MCF 10A (cell line): ENCODE measurements around the gene CYFIP1. TPM values are rescaled to one million over a fixed set of nuclear protein-coding genes. Genes with fewer than 3 reads are reported as not detected.

Experiments
- BruUV-seq: library from RNA; stranded (reverse); fragments of 400-500 nt; replicated peaks from 2 replicates; lab custom pipeline; 2021; lab: Mats Ljungman, UMichigan
- CTCF ChIA-PET: fragments of 300-600 bp; sonication (Branson Sonifier 250); formaldehyde crosslinking; extraction: SDS; loops from one replicate; lab custom pipeline; 2021; ENCODE audit warnings: antibody characterized with exemption, inconsistent platforms; lab: Yijun Ruan, JAX
- POLR2A ChIA-PET: fragments of 300-600, 350-650 bp; sonication (Branson Sonifier 250); formaldehyde crosslinking; extraction: SDS; loops from one replicate; lab custom pipeline; 2020; ENCODE audit warnings: antibody characterized with exemption, inconsistent platforms; lab: Yijun Ruan, JAX
- DNase-seq: peaks from one replicate; pipeline ENCODE4 v3.0.0-alpha.2; 2018; ENCODE audit not compliant: unreplicated experiment
- H3K27ac Mint-ChIP-seq: one replicate; pipeline ENCODE4 v1.8.0; 2022; ENCODE audit warnings: mild to moderate bottlenecking, low read depth, mixed read lengths; ENCODE audit not compliant: unreplicated experiment
- H3K27me3 Mint-ChIP-seq: one replicate; pipeline ENCODE4 v1.8.0; 2022; ENCODE audit warnings: mixed read lengths; ENCODE audit not compliant: insufficient read depth, unreplicated experiment
- H3K36me3 Mint-ChIP-seq: one replicate; pipeline ENCODE4 v1.8.0; 2022; ENCODE audit warnings: mild to moderate bottlenecking, moderate library complexity, mixed read lengths; ENCODE audit not compliant: insufficient read depth, unreplicated experiment
- H3K4me1 Mint-ChIP-seq: one replicate; pipeline ENCODE4 v1.8.0; 2022; ENCODE audit warnings: mixed read lengths; ENCODE audit not compliant: insufficient read depth, unreplicated experiment
- H3K4me3 Mint-ChIP-seq: one replicate; pipeline ENCODE4 v1.8.0; 2022; ENCODE audit warnings: mild to moderate bottlenecking, moderate library complexity, mixed read lengths; ENCODE audit not compliant: unreplicated experiment
- H3K9me3 Mint-ChIP-seq: one replicate; pipeline ENCODE4 v1.8.0; 2022; ENCODE audit warnings: mixed read lengths; ENCODE audit not compliant: unreplicated experiment
- CTCF ChIP-seq: fragments of 200-600 bp; IDR thresholded peaks from one replicate; pipeline ENCODE4 v1.8.0; 2022; ENCODE audit warnings: antibody characterized with exemption, mild to moderate bottlenecking; ENCODE audit not compliant: unreplicated experiment
- intact Hi-C: fragments of 100-400 bp; cut with micrococcal nuclease; formaldehyde crosslinking; loops from 2 replicates; pipeline ENCODE4 v1.14.1; 2022
- total RNA-seq: library from RNA; stranded (reverse); gene quantifications from 2 replicates; pipeline ENCODE4 v1.2.3, GENCODE V29; 2022

Gene CYFIP1
- total RNA-seq, 1 experiment from 2014 or later = 99.1 TPM

- H3K27ac Mint-ChIP-seq = peak overlapping the region; percentile 74
- no peak for DNase-seq
- no TSS peak for BruUV-seq
- intact Hi-C loops = no loop called here
- no peak for TF ChIP-seq CTCF
- CTCF ChIA-PET = no interaction called here
- peaks cover 17% of the 10 kb centered on the region for H3K4me1 Mint-ChIP-seq
- H3K27me3 Mint-ChIP-seq = no peaks in the 10 kb centered on the region
- H3K4me3 Mint-ChIP-seq = no peak overlapping the region
- H3K36me3 Mint-ChIP-seq = peaks cover 55% of the 10 kb centered on the region
- POLR2A ChIA-PET = interaction anchor here (0.9 kb wide), 1 partner anchor 12 kb away, joined by 4 read pairs; no protein-coding TSS in a partner anchor
- no peaks in the 10 kb centered on the region for H3K9me3 Mint-ChIP-seq
Measured at GRCh38 chr15:22846073-22846472, 134.1 kb downstream of the CYFIP1 start.

- Mint-ChIP-seq H3K9me3 (no peaks in the 10 kb centered on the region), H3K36me3 (peaks cover 55% of the 10 kb centered on the region), H3K27ac (peak overlapping the region; percentile 74), H3K27me3 (no peaks in the 10 kb centered on the region), H3K4me1 (peaks cover 23% of the 10 kb centered on the region), H3K4me3 (no peak overlapping the region)
- no peak for TF ChIP-seq CTCF
- no peak for DNase-seq
- intact Hi-C loops = no loop called here
- CTCF ChIA-PET = interaction anchor here (0.6 kb wide), 1 partner anchor 191 kb away, joined by 3 read pairs; no protein-coding TSS in a partner anchor
- POLR2A ChIA-PET = interaction anchor here (0.9 kb wide), 2 partner anchors 11 to 12 kb away, joined by 3 to 4 read pairs; no protein-coding TSS in a partner anchor
- BruUV-seq = no TSS peak
Measured at GRCh38 chr15:22845289-22845900, 134.8 kb downstream of the CYFIP1 start.

- Mint-ChIP-seq H3K27ac (peak overlapping the region; percentile 74), H3K36me3 (peaks cover 52% of the 10 kb centered on the region), H3K9me3 (no peaks in the 10 kb centered on the region), H3K27me3 (no peaks in the 10 kb centered on the region), H3K4me1 (peaks cover 25% of the 10 kb centered on the region), H3K4me3 (no peak overlapping the region)
- CTCF ChIA-PET = interaction anchor here (0.6 kb wide), 1 partner anchor 192 kb away, joined by 3 read pairs; no protein-coding TSS in a partner anchor
- intact Hi-C loops = no loop called here
- no peak for TF ChIP-seq CTCF
- DNase-seq = no peak
- POLR2A ChIA-PET = interaction anchor here (0.9 kb wide), 1 partner anchor 12 kb away, joined by 3 read pairs; no protein-coding TSS in a partner anchor
- no TSS peak for BruUV-seq
Measured at GRCh38 chr15:22844421-22845288, 135.5 kb downstream of the CYFIP1 start.
